ENCODE data around the gene PSMG1. TPM values are rescaled to one million over a fixed set of nuclear protein-coding genes. Genes with fewer than 3 reads are reported as not detected.

Gene PSMG1
- total RNA-seq, 1 donor from 2014 or later = 21.4 TPM

DNA sequence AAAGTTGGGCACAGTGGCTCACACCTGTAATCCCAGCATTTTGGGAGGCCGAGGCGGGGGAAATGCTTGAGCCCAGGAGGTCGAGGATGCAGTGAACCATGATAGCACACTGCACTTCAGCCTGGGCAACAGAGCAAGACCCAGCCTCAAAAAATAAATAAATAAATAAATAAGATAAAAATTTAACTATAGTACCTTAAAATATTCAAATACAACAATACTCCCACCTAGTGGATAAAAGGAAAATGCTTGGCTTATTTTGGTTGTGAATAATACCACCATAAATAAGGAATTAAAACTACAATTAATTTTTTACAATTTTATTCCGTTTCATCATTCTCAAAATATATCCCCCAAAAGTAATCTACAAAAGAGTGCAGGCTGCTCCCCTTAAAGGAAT lies 8.1 kb downstream of the PSMG1 start:
- no peaks in the 10 kb centered on the region for H3K9me3 ChIP-seq
- ATAC-seq (no peak), DNase-seq (no peak)
- no peak overlapping the region for H3K27ac ChIP-seq
- H3K4me3 ChIP-seq = no peak overlapping the region
- TF ChIP-seq, protein P1, sequence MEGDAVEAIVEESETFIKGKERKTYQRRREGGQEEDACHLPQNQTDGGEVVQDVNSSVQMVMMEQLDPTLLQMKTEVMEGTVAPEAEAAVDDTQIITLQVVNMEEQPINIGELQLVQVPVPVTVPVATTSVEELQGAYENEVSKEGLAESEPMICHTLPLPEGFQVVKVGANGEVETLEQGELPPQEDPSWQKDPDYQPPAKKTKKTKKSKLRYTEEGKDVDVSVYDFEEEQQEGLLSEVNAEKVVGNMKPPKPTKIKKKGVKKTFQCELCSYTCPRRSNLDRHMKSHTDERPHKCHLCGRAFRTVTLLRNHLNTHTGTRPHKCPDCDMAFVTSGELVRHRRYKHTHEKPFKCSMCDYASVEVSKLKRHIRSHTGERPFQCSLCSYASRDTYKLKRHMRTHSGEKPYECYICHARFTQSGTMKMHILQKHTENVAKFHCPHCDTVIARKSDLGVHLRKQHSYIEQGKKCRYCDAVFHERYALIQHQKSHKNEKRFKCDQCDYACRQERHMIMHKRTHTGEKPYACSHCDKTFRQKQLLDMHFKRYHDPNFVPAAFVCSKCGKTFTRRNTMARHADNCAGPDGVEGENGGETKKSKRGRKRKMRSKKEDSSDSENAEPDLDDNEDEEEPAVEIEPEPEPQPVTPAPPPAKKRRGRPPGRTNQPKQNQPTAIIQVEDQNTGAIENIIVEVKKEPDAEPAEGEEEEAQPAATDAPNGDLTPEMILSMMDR (IDR thresholded peaks at IDR 0.05) = peak; percentile 56
- no peaks in the 10 kb centered on the region for H3K4me1 ChIP-seq
- intact Hi-C loops (cut with DNase I) = no loop called here
- H3K27me3 ChIP-seq = no peaks in the 10 kb centered on the region
- peaks cover 36% of the 10 kb centered on the region for H3K36me3 ChIP-seq

DNA sequence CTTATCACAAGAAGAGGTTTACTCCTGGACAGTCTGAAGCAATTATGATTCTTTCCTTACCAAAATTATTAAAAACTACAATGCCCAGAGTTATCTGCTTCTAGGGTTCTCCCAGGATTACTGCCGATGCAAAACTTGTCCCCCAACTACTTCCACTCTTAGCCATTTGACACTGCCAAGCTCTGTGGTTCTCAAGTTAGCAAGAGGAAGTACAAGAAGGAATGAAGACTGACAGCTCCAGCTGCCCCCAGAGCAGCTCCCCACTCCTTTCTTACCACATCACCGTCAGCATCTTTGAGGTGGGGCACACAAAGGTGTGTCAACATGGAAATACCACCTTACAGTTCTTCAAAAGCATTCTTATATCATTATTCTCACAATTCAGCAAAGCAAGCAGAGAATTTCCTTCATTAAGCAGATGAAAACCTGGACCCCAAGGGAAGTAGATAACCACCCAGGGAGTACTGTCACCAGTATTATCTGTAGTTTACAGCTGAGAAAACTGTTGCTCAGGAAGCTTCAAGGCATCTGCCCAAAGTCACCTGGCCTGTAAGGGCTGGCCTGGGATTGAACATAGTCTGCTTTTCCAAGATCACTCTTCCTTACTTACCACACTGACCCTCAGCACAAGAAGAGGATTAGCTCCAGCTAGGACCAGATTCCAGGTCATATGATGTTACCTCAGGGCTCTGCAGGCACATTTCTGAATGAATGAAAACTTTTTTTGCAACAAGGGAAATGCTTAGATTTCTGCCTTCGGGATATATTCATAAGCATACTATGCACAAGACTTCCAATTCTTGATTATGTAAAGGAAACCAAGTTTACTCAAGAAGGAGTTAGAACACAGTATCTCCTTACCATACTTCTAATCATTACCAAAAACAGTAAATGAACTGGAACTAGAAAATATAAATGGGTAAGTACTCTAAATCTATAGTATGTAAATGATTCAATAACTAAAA lies 9.3 kb downstream of the PSMG1 start:
- Histone ChIP-seq H3K9me3 (no peaks in the 10 kb centered on the region), H3K27ac (no peak overlapping the region), H3K4me1 (no peaks in the 10 kb centered on the region), H3K27me3 (no peaks in the 10 kb centered on the region), H3K4me3 (no peak overlapping the region), H3K36me3 (peaks cover 27% of the 10 kb centered on the region)
- DNase-seq = no peak
- intact Hi-C loops (cut with DNase I) = no loop called here
- no peak for ATAC-seq
- TF ChIP-seq, protein P1 (IDR thresholded peaks at IDR 0.05) = no peak

DNA sequence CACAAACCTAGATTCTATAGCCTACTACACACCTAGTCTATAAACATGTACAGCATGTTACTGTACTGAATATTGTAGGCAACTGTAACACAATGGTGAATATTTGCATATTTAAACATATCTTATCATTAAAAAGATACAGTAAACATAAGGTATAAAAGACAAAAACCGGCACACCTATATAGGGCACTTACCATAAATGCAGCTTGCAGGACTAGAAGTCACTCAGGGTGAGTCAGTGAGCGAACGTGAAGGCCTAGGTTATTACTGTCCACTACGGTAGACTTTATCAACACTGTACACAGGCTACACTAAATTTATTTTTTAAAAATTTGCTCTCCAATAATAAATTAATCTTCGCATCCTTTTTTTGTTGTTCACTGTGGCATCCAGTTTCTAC lies 13.3 kb downstream of the PSMG1 start:
- Histone ChIP-seq H3K27me3 (no peaks in the 10 kb centered on the region), H3K4me1 (no peaks in the 10 kb centered on the region), H3K36me3 (peaks cover 17% of the 10 kb centered on the region), H3K27ac (no peak overlapping the region), H3K4me3 (no peak overlapping the region), H3K9me3 (no peaks in the 10 kb centered on the region)
- no peak for ATAC-seq
- intact Hi-C loops (cut with DNase I) = no loop called here
- DNase-seq = no peak
- TF ChIP-seq, protein P1 (IDR thresholded peaks at IDR 0.05) = no peak

DNA sequence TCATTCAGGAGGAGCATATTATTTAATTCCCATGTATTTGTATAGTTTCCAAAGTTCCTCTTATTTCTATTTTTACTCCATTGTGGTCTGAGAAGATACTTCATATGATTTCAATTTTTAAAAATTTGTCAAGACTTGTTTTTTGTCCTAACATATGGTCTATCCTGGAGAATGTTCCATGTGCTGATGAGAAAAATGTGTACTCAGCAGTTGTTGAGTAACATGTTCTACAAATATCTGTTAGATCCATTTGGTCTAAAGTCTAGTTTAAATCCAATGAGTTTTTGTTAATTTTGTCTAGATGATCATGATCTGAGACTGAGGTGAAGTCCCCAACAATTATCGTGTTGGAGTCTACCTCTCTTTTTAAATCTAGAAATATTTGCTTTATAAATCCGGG lies 14.5 kb downstream of the PSMG1 start:
- H3K36me3 ChIP-seq = peaks cover 11% of the 10 kb centered on the region
- intact Hi-C loops (cut with DNase I) = no loop called here
- H3K4me3 ChIP-seq = no peak overlapping the region
- H3K9me3 ChIP-seq = no peaks in the 10 kb centered on the region
- H3K27me3 ChIP-seq = no peaks in the 10 kb centered on the region
- DNase-seq (no peak), ATAC-seq (no peak)
- no peaks in the 10 kb centered on the region for H3K4me1 ChIP-seq
- no peak overlapping the region for H3K27ac ChIP-seq
- TF ChIP-seq, protein P1 (IDR thresholded peaks at IDR 0.05) = no peak

DNA sequence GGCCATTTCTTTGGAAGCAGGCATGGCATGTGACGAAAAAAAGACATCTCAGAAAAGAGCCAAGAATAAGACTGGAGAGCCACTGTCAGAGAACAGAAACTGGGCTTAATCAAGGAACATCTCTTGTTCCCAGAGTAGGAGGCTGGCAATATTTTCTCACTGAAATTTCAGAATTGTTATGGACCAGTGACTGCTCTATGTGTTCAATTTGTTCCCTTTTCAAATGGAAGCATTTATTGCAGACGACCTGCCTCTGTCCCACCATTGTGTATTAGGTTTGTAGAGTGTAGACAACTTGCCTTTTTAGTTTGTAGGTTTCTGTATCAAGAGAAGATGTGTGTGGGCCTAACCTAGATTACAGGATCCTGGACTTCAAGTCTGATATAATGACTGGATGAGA lies 18.7 kb downstream of the PSMG1 start:
- H3K4me1 ChIP-seq = no peaks in the 10 kb centered on the region

More for the DNA sequence above, 18.7 kb downstream of the PSMG1 start:
- Histone ChIP-seq H3K27ac (no peak overlapping the region), H3K36me3 (no peaks in the 10 kb centered on the region), H3K9me3 (no peaks in the 10 kb centered on the region), H3K27me3 (no peaks in the 10 kb centered on the region), H3K4me3 (no peak overlapping the region)
- TF ChIP-seq, protein P1 (IDR thresholded peaks at IDR 0.05) = no peak
- intact Hi-C loops (cut with DNase I) = no loop called here
- no peak for DNase-seq
- no peak for ATAC-seq
